IPS DF 6.9 (cell line): ENCODE data around the gene PCDHA7.
"Not testable (repeated sequence)": the region's sequence is repeated elsewhere in the genome, so short reads cannot be mapped to it uniquely, and the experiment has no call there.

Experiments
- DNase-seq: peaks from one replicate; pipeline ENCODE4 v3.0.0-alpha.2; 2013; ENCODE audit warnings: low read depth, low spot score
- H3K27ac ChIP-seq: one replicate; pipeline ENCODE4 v1.5.1; 2013; ENCODE audit warnings: low read length, control low read depth
- H3K27me3 ChIP-seq: 2 replicates; pipeline ENCODE4 v1.6.1; 2013; ENCODE audit warnings: mild to moderate bottlenecking, low read length; ENCODE audit not compliant: control insufficient read depth, insufficient read depth
- H3K36me3 ChIP-seq: 2 replicates; pipeline ENCODE4 v1.6.1; 2013; ENCODE audit warnings: low read length; ENCODE audit not compliant: control insufficient read depth, insufficient read depth
- H3K4me1 ChIP-seq: 2 replicates; pipeline ENCODE4 v1.6.1; 2013; ENCODE audit warnings: low read length; ENCODE audit not compliant: control insufficient read depth, insufficient read depth
- H3K4me3 ChIP-seq: 2 replicates; pipeline ENCODE4 v1.5.1; 2013; ENCODE audit warnings: mild to moderate bottlenecking, low read length
- H3K9me3 ChIP-seq: 2 replicates; pipeline ENCODE4 v1.6.1; 2013; ENCODE audit warnings: low read length, inconsistent platforms; ENCODE audit not compliant: control insufficient read depth, insufficient read depth
- WGBS: extraction: QIAGEN DNeasy Blood & Tissue Kit; methylation state at CpG from one replicate; pipeline ENCODE4 v1.1.7; 2013; ENCODE audit warnings: mixed read lengths, missing lambda C conversion rate; ENCODE audit not compliant: insufficient read length, insufficient coverage; 5-methylcytosine and 5-hydroxymethylcytosine counted together

PCDHA7 gene

DNA sequence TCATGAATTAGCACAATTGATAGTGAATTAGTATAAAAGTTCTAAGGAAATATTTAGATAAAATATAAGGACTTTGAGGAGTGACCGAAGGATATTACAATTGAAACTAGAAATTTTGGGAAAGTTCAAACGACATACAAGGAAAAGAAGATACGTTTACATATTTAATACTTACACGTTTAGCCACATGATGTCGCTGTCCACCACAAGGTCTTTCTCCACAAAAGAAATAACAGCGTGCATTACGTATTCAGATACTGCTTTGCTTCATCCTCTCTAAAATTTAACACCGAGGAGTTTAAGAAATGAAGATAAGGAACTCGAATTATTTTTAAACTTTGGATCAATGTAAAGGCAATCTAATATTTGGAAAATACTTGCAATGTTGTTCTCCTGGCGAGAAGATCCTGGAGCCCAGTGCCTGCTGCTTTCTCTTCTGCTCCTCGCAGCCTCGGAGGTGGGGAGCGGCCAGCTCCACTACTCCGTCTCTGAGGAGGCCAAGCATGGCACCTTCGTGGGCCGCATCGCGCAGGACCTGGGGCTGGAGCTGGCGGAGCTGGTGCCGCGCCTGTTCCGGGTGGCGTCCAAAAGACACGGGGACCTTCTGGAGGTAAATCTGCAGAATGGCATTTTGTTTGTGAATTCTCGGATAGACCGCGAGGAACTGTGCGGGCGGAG is 33.1 kb upstream of the PCDHA7 start, which contains the start of gene PCDHA3:
Gene PCDHA3 (plus strand): TSS at position 242 of the 678 bp plus-strand sequence.
- Histone ChIP-seq H3K4me3 (peak within 1 kb of the TSS; percentile 52; the same call in 1 of the 2 replicates), H3K36me3 (peaks cover 4% of the 10 kb centered on the region; the same call in 1 of the 2 replicates), H3K27me3 (no peaks in the 10 kb centered on the region), H3K9me3 (no peaks in the 10 kb centered on the region), H3K27ac (no peak within 1 kb of the TSS), H3K4me1 (no peaks in the 10 kb centered on the region)
- no peak for DNase-seq
- no CpG with 5 or more reads among the region's 29 CpGs for WGBS

GRCh38 chr5:140801494-140801841 is 32.6 kb upstream of the PCDHA7 start:
- H3K9me3 ChIP-seq, result no peaks in the 10 kb centered on the region
- no peak for DNase-seq

DNA sequence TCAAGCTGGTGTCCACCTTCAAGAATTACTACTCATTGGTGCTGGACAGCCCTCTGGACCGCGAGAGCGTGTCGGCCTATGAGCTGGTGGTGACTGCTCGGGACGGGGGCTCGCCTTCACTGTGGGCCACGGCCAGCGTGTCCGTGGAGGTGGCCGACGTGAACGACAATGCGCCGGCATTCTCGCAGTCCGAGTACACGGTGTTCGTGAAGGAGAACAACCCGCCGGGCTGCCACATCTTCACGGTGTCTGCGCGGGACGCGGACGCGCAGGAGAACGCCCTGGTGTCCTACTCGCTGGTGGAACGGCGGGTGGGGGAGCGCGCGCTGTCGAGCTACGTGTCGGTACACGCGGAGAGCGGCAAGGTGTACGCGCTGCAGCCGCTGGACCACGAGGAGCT is 31.7 kb upstream of the PCDHA7 start:
- H3K4me1 ChIP-seq, H3K27ac ChIP-seq, H3K9me3 ChIP-seq, DNase-seq, H3K27me3 ChIP-seq, H3K36me3 ChIP-seq, H3K4me3 ChIP-seq: not testable (repeated sequence)
- no CpG with 5 or more reads among the region's 45 CpGs for WGBS

More at GRCh38 chr5:140801494-140801841, 32.6 kb upstream of the PCDHA7 start:
- WGBS, result no CpG with 5 or more reads among the region's 16 CpGs
- H3K4me3 ChIP-seq, result peak overlapping the region; percentile 52; the same call in 1 of the 2 replicates
- H3K4me1 ChIP-seq, result no peaks in the 10 kb centered on the region
- H3K27ac ChIP-seq, result no peak overlapping the region
- H3K27me3 ChIP-seq, result no peaks in the 10 kb centered on the region
- peaks cover 4% of the 10 kb centered on the region; the same call in 1 of the 2 replicates for H3K36me3 ChIP-seq

- no peak overlapping the region for H3K4me3 ChIP-seq
- no CpG with 5 or more reads among the region's 53 CpGs for WGBS
- no peaks in the 10 kb centered on the region for H3K9me3 ChIP-seq
- no peaks in the 10 kb centered on the region for H3K27me3 ChIP-seq
- H3K36me3 ChIP-seq, result peaks cover 4% of the 10 kb centered on the region; the same call in 1 of the 2 replicates
- no peaks in the 10 kb centered on the region for H3K4me1 ChIP-seq
- no peak for DNase-seq
- no peak overlapping the region for H3K27ac ChIP-seq
These were observed 31.2 kb upstream of the PCDHA7 start for GRCh38 chr5:140802781-140803271.

- H3K27me3 ChIP-seq, result no peaks in the 10 kb centered on the region
- H3K4me3 ChIP-seq, result peak within 1 kb of the TSS; percentile 74; the same call in 1 of the 2 replicates
- no peak within 1 kb of the TSS for H3K27ac ChIP-seq
- H3K4me1 ChIP-seq, result no peaks in the 10 kb centered on the region
- DNase-seq, result no peak
- no peaks in the 10 kb centered on the region for H3K9me3 ChIP-seq
- peaks cover 4% of the 10 kb centered on the region; the same call in 1 of the 2 replicates for H3K36me3 ChIP-seq
- WGBS, result no CpG with 5 or more reads among the region's 47 CpGs
These were observed 27.0 kb upstream of the PCDHA7 start, which contains the start of gene PCDHA4 for GRCh38 chr5:140806834-140807775. TSS of gene PCDHA4 (plus strand) at chr5:140807068.

- H3K4me3 ChIP-seq, DNase-seq, H3K27me3 ChIP-seq, H3K9me3 ChIP-seq, H3K36me3 ChIP-seq, H3K27ac ChIP-seq, H3K4me1 ChIP-seq: not testable (repeated sequence)
- no CpG with 5 or more reads among the region's 62 CpGs for WGBS
These were observed 25.7 kb upstream of the PCDHA7 start for GRCh38 chr5:140808241-140808888.

GRCh38 chr5:140808889-140809291 is 25.2 kb upstream of the PCDHA7 start:
- Histone ChIP-seq H3K9me3 (no peaks in the 10 kb centered on the region), H3K36me3 (no peaks in the 10 kb centered on the region), H3K27me3 (no peaks in the 10 kb centered on the region), H3K27ac (no peak overlapping the region), H3K4me3 (no peak overlapping the region), H3K4me1 (no peaks in the 10 kb centered on the region)
- WGBS, result no CpG with 5 or more reads among the region's 43 CpGs
- DNase-seq, result no peak

GRCh38 chr5:140821375-140822280 is 12.4 kb upstream of the PCDHA7 start, which contains the start of gene PCDHA5:
TSS of gene PCDHA5 (plus strand) at chr5:140821613.
- no peak for DNase-seq
- H3K4me3 ChIP-seq, result peak within 1 kb of the TSS; percentile 49; the same call in 1 of the 2 replicates
- no peaks in the 10 kb centered on the region for H3K27me3 ChIP-seq
- H3K36me3 ChIP-seq, result no peaks in the 10 kb centered on the region
- no peaks in the 10 kb centered on the region for H3K4me1 ChIP-seq
- no peak within 1 kb of the TSS for H3K27ac ChIP-seq
- no peaks in the 10 kb centered on the region for H3K9me3 ChIP-seq
- 100% methylated on average over 2 of the region's 39 CpGs for WGBS

- Histone ChIP-seq H3K4me1 (no peaks in the 10 kb centered on the region), H3K4me3 (no peak overlapping the region), H3K9me3 (no peaks in the 10 kb centered on the region), H3K36me3 (no peaks in the 10 kb centered on the region), H3K27ac (no peak overlapping the region), H3K27me3 (no peaks in the 10 kb centered on the region)
- no peak for DNase-seq
- WGBS, result no CpG with 5 or more reads among the region's 6 CpGs
These were observed 11.8 kb upstream of the PCDHA7 start for GRCh38 chr5:140822281-140822629.
